ENCODE data around the gene DCD. TPM values are rescaled to one million over a fixed set of nuclear protein-coding genes. Genes with fewer than 3 reads are reported as not detected.
"Not testable (repeated sequence)": the region's sequence is repeated elsewhere in the genome, so short reads cannot be mapped to it uniquely, and the experiment has no call there.

Gene DCD
- total and polyA plus RNA-seq, 4 experiments from 2014 or later: not detected

- intact Hi-C loops (cut with micrococcal nuclease): no loop called here
- Histone ChIP-seq H3K4me3 (ENCODE audit: low read length in 2 of 2) (no peak overlapping the region), H3K27ac (ENCODE audit: low read depth, low read length) (no peak overlapping the region), H3K27me3 (ENCODE audit: insufficient read depth, low read length) (peaks cover 14% of the 10 kb centered on the region), H3K36me3 (ENCODE audit: insufficient read depth, low read length) (no peaks in the 10 kb centered on the region), H3K4me1 (ENCODE audit: insufficient read depth, low read length) (no peaks in the 10 kb centered on the region), H3K9me3 (ENCODE audit: control insufficient read depth in 1 of 2, low read length in 2 of 2) (no peaks in the 10 kb centered on the region)
- no peaks in the 10 kb centered on the region for H3K4me1 Mint-ChIP-seq
- no peaks in the 10 kb centered on the region for H3K36me3 Mint-ChIP-seq
- ChIA-PET CTCF (ENCODE audit: partially characterized antibody) (no interaction called here), POLR2A (ENCODE audit: partially characterized antibody) (no interaction called here)
- H3K27ac Mint-ChIP-seq: no peak overlapping the region
- H3K9me3 Mint-ChIP-seq: peaks cover 0 to 8% (median 5%) of the 10 kb centered on the region in 8 donors
- no peak overlapping the region for H3K4me3 Mint-ChIP-seq
- H3K27me3 Mint-ChIP-seq: peaks cover 31 to 61% of the 10 kb centered on the region in 2 donors
- no peak for DNase-seq
Measured at GRCh38 chr12:54683398-54683797, 35.2 kb upstream of the DCD start.

GRCh38 chr12:54682674-54683073 lies 34.5 kb upstream of the DCD start:
- CTCF ChIA-PET (ENCODE audit: partially characterized antibody): no interaction called here
- Histone ChIP-seq H3K9me3 (ENCODE audit: control insufficient read depth in 1 of 2, low read length in 2 of 2) (no peaks in the 10 kb centered on the region), H3K27me3 (ENCODE audit: insufficient read depth, low read length) (peaks cover 14% of the 10 kb centered on the region), H3K27ac (ENCODE audit: low read depth, low read length) (no peak overlapping the region), H3K4me1 (ENCODE audit: insufficient read depth, low read length) (no peaks in the 10 kb centered on the region), H3K36me3 (ENCODE audit: insufficient read depth, low read length) (no peaks in the 10 kb centered on the region), H3K4me3 (ENCODE audit: low read length in 2 of 2) (no peak overlapping the region)
- no peak overlapping the region for H3K27ac Mint-ChIP-seq
- peaks cover 0 to 8% (median 5%) of the 10 kb centered on the region in 8 donors for H3K9me3 Mint-ChIP-seq
- H3K36me3 Mint-ChIP-seq: no peaks in the 10 kb centered on the region
- POLR2A ChIA-PET (ENCODE audit: partially characterized antibody): no interaction called here
- no peaks in the 10 kb centered on the region for H3K4me1 Mint-ChIP-seq
- no peak overlapping the region for H3K4me3 Mint-ChIP-seq
- intact Hi-C loops (cut with micrococcal nuclease): no loop called here
- H3K27me3 Mint-ChIP-seq: peaks cover 35 to 63% of the 10 kb centered on the region in 2 donors
- DNase-seq: no peak

- Mint-ChIP-seq H3K4me3 (no peak overlapping the region), H3K9me3 (peaks cover 0 to 2% (median 0%) of the 10 kb centered on the region in 8 donors), H3K4me1 (no peaks in the 10 kb centered on the region), H3K27me3 (peaks cover 28 to 64% of the 10 kb centered on the region in 2 donors), H3K27ac (no peak overlapping the region), H3K36me3 (no peaks in the 10 kb centered on the region)
- intact Hi-C loops (cut with micrococcal nuclease): no loop called here
- Histone ChIP-seq H3K27me3 (ENCODE audit: insufficient read depth, low read length) (peaks cover 8% of the 10 kb centered on the region), H3K27ac (ENCODE audit: low read depth, low read length) (no peak overlapping the region), H3K4me1 (ENCODE audit: insufficient read depth, low read length) (no peaks in the 10 kb centered on the region), H3K36me3 (ENCODE audit: insufficient read depth, low read length) (no peaks in the 10 kb centered on the region), H3K9me3 (ENCODE audit: control insufficient read depth in 1 of 2, low read length in 2 of 2) (no peaks in the 10 kb centered on the region), H3K4me3 (ENCODE audit: low read length in 2 of 2) (no peak overlapping the region)
- peak in 1 of 5 donors; percentile 6 for DNase-seq
- ChIA-PET CTCF (ENCODE audit: partially characterized antibody) (interaction anchor here (1.6 to 1.7 kb wide), 2 partner anchors 13 to 21 kb away, joined by 4 read pairs; no protein-coding TSS in a partner anchor), POLR2A (ENCODE audit: partially characterized antibody) (no interaction called here)
Measured at GRCh38 chr12:54680374-54680773, 32.2 kb upstream of the DCD start.

GRCh38 chr12:54678131-54678530 lies 30.0 kb upstream of the DCD start:
- H3K27ac Mint-ChIP-seq: no peak overlapping the region
- no peaks in the 10 kb centered on the region for H3K4me1 ChIP-seq (ENCODE audit: insufficient read depth, low read length)
- intact Hi-C loops (cut with micrococcal nuclease): no loop called here
- no peak for DNase-seq
- H3K36me3 ChIP-seq (ENCODE audit: insufficient read depth, low read length): no peaks in the 10 kb centered on the region
- no peaks in the 10 kb centered on the region for H3K9me3 ChIP-seq (ENCODE audit: control insufficient read depth in 1 of 2, low read length in 2 of 2)
- no peak overlapping the region for H3K4me3 Mint-ChIP-seq
- no peaks in the 10 kb centered on the region for H3K4me1 Mint-ChIP-seq
- H3K4me3 ChIP-seq (ENCODE audit: low read length in 2 of 2): no peak overlapping the region
- ChIA-PET CTCF (ENCODE audit: partially characterized antibody) (no interaction called here), POLR2A (ENCODE audit: partially characterized antibody) (no interaction called here)
- peaks cover 24 to 46% of the 10 kb centered on the region in 2 donors for H3K27me3 Mint-ChIP-seq
- no peaks in the 10 kb centered on the region for H3K27me3 ChIP-seq (ENCODE audit: insufficient read depth, low read length)
- H3K27ac ChIP-seq (ENCODE audit: low read depth, low read length): no peak overlapping the region
- no peaks in the 10 kb centered on the region for H3K9me3 Mint-ChIP-seq
- no peaks in the 10 kb centered on the region for H3K36me3 Mint-ChIP-seq

GRCh38 chr12:54667945-54668344 lies 19.8 kb upstream of the DCD start:
- intact Hi-C loops (cut with micrococcal nuclease): no loop called here
- Mint-ChIP-seq H3K4me3 (no peak overlapping the region), H3K4me1 (no peaks in the 10 kb centered on the region), H3K27me3 (peaks cover 16 to 17% of the 10 kb centered on the region in 2 donors), H3K9me3 (peaks cover 0 to 3% (median 0%) of the 10 kb centered on the region in 8 donors), H3K27ac (no peak overlapping the region), H3K36me3 (no peaks in the 10 kb centered on the region)
- no peaks in the 10 kb centered on the region for H3K36me3 ChIP-seq (ENCODE audit: insufficient read depth, low read length)
- ChIA-PET POLR2A (ENCODE audit: partially characterized antibody) (no interaction called here), CTCF (ENCODE audit: partially characterized antibody) (no interaction called here)
- H3K27me3 ChIP-seq (ENCODE audit: insufficient read depth, low read length): no peaks in the 10 kb centered on the region
- H3K4me3 ChIP-seq (ENCODE audit: low read length in 2 of 2): no peak overlapping the region
- DNase-seq: no peak
- no peaks in the 10 kb centered on the region for H3K9me3 ChIP-seq (ENCODE audit: control insufficient read depth in 1 of 2, low read length in 2 of 2)
- H3K27ac ChIP-seq (ENCODE audit: low read depth, low read length): no peak overlapping the region
- no peaks in the 10 kb centered on the region for H3K4me1 ChIP-seq (ENCODE audit: insufficient read depth, low read length)

- ChIA-PET CTCF (ENCODE audit: partially characterized antibody) (no interaction called here), POLR2A (ENCODE audit: partially characterized antibody) (no interaction called here)
- Histone ChIP-seq H3K4me1 (ENCODE audit: insufficient read depth, low read length) (no peaks in the 10 kb centered on the region), H3K36me3 (ENCODE audit: insufficient read depth, low read length) (no peaks in the 10 kb centered on the region), H3K4me3 (ENCODE audit: low read length in 2 of 2) (no peak overlapping the region), H3K27ac (ENCODE audit: low read depth, low read length) (no peak overlapping the region), H3K9me3 (ENCODE audit: control insufficient read depth in 1 of 2, low read length in 2 of 2) (no peaks in the 10 kb centered on the region), H3K27me3 (ENCODE audit: insufficient read depth, low read length) (no peaks in the 10 kb centered on the region)
- intact Hi-C loops (cut with micrococcal nuclease): no loop called here
- no peak overlapping the region for H3K27ac Mint-ChIP-seq
- H3K36me3 Mint-ChIP-seq: no peaks in the 10 kb centered on the region
- no peaks in the 10 kb centered on the region for H3K4me1 Mint-ChIP-seq
- H3K4me3 Mint-ChIP-seq: no peak overlapping the region
- DNase-seq: no peak
- peaks cover 13 to 17% of the 10 kb centered on the region in 2 donors for H3K27me3 Mint-ChIP-seq
- peaks cover 0 to 3% (median 0%) of the 10 kb centered on the region in 8 donors for H3K9me3 Mint-ChIP-seq
Measured at GRCh38 chr12:54666008-54666407, 17.8 kb upstream of the DCD start.

GRCh38 chr12:54665022-54665635 lies 17.0 kb upstream of the DCD start:
- H3K27me3 ChIP-seq (ENCODE audit: insufficient read depth, low read length); intact Hi-C loops (cut with micrococcal nuclease); H3K4me1 Mint-ChIP-seq; H3K4me3 ChIP-seq (ENCODE audit: low read length in 2 of 2); H3K9me3 ChIP-seq (ENCODE audit: control insufficient read depth in 1 of 2, low read length in 2 of 2); H3K36me3 Mint-ChIP-seq; H3K27ac ChIP-seq (ENCODE audit: low read depth, low read length); DNase-seq; H3K9me3 Mint-ChIP-seq; POLR2A ChIA-PET (ENCODE audit: partially characterized antibody); H3K4me3 Mint-ChIP-seq; H3K36me3 ChIP-seq (ENCODE audit: insufficient read depth, low read length); CTCF ChIA-PET (ENCODE audit: partially characterized antibody); H3K4me1 ChIP-seq (ENCODE audit: insufficient read depth, low read length); H3K27ac Mint-ChIP-seq: not testable (repeated sequence)
- H3K27me3 Mint-ChIP-seq: peaks cover 7 to 12% of the 10 kb centered on the region in 2 donors

GRCh38 chr12:54663603-54664002 lies 15.4 kb upstream of the DCD start:
- Histone ChIP-seq H3K36me3 (ENCODE audit: insufficient read depth, low read length) (no peaks in the 10 kb centered on the region), H3K27ac (ENCODE audit: low read depth, low read length) (no peak overlapping the region), H3K9me3 (ENCODE audit: control insufficient read depth in 1 of 2, low read length in 2 of 2) (no peaks in the 10 kb centered on the region), H3K4me1 (ENCODE audit: insufficient read depth, low read length) (no peaks in the 10 kb centered on the region), H3K27me3 (ENCODE audit: insufficient read depth, low read length) (no peaks in the 10 kb centered on the region), H3K4me3 (ENCODE audit: low read length in 2 of 2) (no peak overlapping the region)
- no peaks in the 10 kb centered on the region for H3K36me3 Mint-ChIP-seq
- POLR2A ChIA-PET (ENCODE audit: partially characterized antibody): no interaction called here
- CTCF ChIA-PET (ENCODE audit: partially characterized antibody): no interaction called here
- H3K27ac Mint-ChIP-seq: no peak overlapping the region
- peaks cover 4 to 17% of the 10 kb centered on the region in 2 donors for H3K27me3 Mint-ChIP-seq
- no peak overlapping the region for H3K4me3 Mint-ChIP-seq
- intact Hi-C loops (cut with micrococcal nuclease): no loop called here
- peaks cover 0 to 3% (median 0%) of the 10 kb centered on the region in 8 donors for H3K9me3 Mint-ChIP-seq
- no peak for DNase-seq
- H3K4me1 Mint-ChIP-seq: no peaks in the 10 kb centered on the region

Measured in CD4-positive, alpha-beta memory T cell (primary cell).